Esophagus muscularis mucosa (tissue), 3 donors: ENCODE data around the gene SORCS2.

ENCODE experiments used
- EP300 ChIP-seq: sonication (generic); formaldehyde crosslinking; IDR thresholded peaks from one replicate; pipeline ENCODE4 v1.6.1; 2017; ENCODE audit warnings: antibody characterized with exemption
- TF ChIP-seq, protein P1 (sequence below), 3 experiments: fragments of 200-600 bp in 2 of 3; fragments of 450-650 bp in 1 of 3; sonication (generic) in 2 of 3; IDR thresholded peaks; one replicate each; pipeline ENCODE4 v1.5.1; 2017 to 2019; ENCODE audit warnings: antibody characterized with exemption in 3 of 3, mild to moderate bottlenecking in 2 of 3, moderate library complexity in 1 of 3

DNA sequence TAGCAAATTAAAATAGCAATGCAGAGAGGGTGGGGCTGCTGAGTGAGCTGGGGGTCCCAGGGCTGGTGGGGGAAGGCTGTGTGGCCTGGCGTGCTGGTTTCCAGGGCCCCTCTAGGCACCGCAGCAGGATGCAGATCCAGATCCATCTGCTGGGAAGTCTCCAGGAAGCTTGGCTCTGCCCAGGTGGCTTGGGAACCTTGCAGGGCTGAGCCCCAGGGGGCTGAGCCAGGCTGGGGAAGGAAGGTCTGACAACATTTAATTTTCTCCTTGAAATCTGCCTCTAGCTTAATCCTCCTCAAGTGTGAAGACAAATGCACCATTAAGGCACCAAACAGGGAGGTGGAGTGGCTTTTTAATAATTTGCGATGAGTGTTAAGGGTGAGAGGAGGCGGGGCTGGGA, 31.7 kb downstream of the SORCS2 start:
- no peak for TF ChIP-seq EP300
- TF ChIP-seq, protein P1, sequence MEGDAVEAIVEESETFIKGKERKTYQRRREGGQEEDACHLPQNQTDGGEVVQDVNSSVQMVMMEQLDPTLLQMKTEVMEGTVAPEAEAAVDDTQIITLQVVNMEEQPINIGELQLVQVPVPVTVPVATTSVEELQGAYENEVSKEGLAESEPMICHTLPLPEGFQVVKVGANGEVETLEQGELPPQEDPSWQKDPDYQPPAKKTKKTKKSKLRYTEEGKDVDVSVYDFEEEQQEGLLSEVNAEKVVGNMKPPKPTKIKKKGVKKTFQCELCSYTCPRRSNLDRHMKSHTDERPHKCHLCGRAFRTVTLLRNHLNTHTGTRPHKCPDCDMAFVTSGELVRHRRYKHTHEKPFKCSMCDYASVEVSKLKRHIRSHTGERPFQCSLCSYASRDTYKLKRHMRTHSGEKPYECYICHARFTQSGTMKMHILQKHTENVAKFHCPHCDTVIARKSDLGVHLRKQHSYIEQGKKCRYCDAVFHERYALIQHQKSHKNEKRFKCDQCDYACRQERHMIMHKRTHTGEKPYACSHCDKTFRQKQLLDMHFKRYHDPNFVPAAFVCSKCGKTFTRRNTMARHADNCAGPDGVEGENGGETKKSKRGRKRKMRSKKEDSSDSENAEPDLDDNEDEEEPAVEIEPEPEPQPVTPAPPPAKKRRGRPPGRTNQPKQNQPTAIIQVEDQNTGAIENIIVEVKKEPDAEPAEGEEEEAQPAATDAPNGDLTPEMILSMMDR (IDR thresholded peaks at IDR 0.05) = no peak
